Measurements from ENCODE around the gene CNTNAP2. TPM values are rescaled to one million over a fixed set of nuclear protein-coding genes. Genes with fewer than 3 reads are reported as not detected.

Gene CNTNAP2
- total RNA-seq, 1 experiment from 2014 or later, result 60.0 TPM

DNA sequence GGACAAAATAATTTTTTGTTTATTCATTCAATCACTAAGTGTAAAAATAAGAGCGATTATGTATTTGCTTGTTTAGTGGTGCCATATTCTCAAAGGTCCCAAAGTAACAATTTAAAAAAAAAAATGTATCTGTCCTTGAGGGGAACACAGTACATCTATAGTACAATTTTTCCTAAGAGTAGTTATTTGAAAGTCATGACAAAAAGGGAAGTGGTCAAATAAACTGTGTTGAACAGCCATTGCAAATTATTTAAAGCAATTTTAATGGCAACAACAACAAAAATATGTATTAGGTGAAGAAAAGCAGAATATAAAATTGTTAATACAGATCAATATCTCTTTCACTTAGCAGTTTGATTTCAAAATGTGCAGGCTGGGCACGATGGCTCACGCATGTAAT is 943.5 kb downstream of the CNTNAP2 start:
- TF ChIP-seq, protein P1, sequence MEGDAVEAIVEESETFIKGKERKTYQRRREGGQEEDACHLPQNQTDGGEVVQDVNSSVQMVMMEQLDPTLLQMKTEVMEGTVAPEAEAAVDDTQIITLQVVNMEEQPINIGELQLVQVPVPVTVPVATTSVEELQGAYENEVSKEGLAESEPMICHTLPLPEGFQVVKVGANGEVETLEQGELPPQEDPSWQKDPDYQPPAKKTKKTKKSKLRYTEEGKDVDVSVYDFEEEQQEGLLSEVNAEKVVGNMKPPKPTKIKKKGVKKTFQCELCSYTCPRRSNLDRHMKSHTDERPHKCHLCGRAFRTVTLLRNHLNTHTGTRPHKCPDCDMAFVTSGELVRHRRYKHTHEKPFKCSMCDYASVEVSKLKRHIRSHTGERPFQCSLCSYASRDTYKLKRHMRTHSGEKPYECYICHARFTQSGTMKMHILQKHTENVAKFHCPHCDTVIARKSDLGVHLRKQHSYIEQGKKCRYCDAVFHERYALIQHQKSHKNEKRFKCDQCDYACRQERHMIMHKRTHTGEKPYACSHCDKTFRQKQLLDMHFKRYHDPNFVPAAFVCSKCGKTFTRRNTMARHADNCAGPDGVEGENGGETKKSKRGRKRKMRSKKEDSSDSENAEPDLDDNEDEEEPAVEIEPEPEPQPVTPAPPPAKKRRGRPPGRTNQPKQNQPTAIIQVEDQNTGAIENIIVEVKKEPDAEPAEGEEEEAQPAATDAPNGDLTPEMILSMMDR (conservative IDR thresholded peaks at IDR 0.05; ENCODE audit: low read depth, low read length), result no peak
- no peak for TF ChIP-seq EZH2 (IDR thresholded peaks at IDR 0.05; ENCODE audit: borderline replicate concordance, low read depth, low read length, poor library complexity, severe bottlenecking)
- H3K9me3 ChIP-seq (ENCODE audit: low read depth, low read length, poor library complexity, severe bottlenecking), result no peaks in the 10 kb centered on the region
- no peak overlapping the region for H3K27ac ChIP-seq (ENCODE audit: low read depth, low read length, poor library complexity, severe bottlenecking)
- intact Hi-C loops (cut with micrococcal nuclease; ENCODE audit: unreplicated experiment), result no loop called here
- ChIA-PET POLR2A (ENCODE audit: low non-redundant PET) (no interaction called here), CTCF (no interaction called here)
- no peaks in the 10 kb centered on the region for H3K4me1 ChIP-seq (ENCODE audit: insufficient read depth, low read length, poor library complexity, severe bottlenecking)
- no TSS peak for BruUV-seq (replicated peaks)
- DNase-seq (ENCODE audit: low spot score), result no peak
- no peak overlapping the region for H3K4me3 ChIP-seq (ENCODE audit: low read depth, low read length, poor library complexity, severe bottlenecking)
- H3K27me3 ChIP-seq (replicated peaks; ENCODE audit: insufficient read depth, low read depth, low read length, poor library complexity), result no peaks in the 10 kb centered on the region
- H3K36me3 ChIP-seq (ENCODE audit: insufficient read depth, low read length, poor library complexity, severe bottlenecking), result no peaks in the 10 kb centered on the region

DNA sequence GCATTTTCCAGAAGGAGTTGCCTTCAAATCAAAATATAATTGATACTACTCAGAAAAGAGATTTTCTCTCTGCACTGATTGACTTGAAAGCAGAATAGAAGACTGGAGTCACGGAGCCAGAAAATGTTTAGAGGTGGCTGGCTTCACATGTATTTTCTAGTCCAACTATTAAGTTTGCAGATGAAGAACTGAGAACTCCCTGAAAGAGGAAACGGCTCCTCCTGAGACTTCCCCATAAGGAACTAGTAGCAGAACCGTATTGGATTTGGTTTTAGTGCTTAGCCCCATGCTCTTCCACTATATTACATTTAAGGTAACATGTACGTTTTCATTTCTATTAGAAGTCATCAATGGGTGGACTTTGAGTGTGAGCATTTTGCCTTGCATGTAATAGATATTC is 946.3 kb downstream of the CNTNAP2 start:
- Histone ChIP-seq H3K27ac (ENCODE audit: low read depth, low read length, poor library complexity, severe bottlenecking) (no peak overlapping the region), H3K9me3 (ENCODE audit: low read depth, low read length, poor library complexity, severe bottlenecking) (no peaks in the 10 kb centered on the region), H3K4me3 (ENCODE audit: low read depth, low read length, poor library complexity, severe bottlenecking) (no peak overlapping the region), H3K4me1 (ENCODE audit: insufficient read depth, low read length, poor library complexity, severe bottlenecking) (no peaks in the 10 kb centered on the region), H3K27me3 (replicated peaks; ENCODE audit: insufficient read depth, low read depth, low read length, poor library complexity) (no peaks in the 10 kb centered on the region), H3K36me3 (ENCODE audit: insufficient read depth, low read length, poor library complexity, severe bottlenecking) (no peaks in the 10 kb centered on the region)
- CTCF ChIA-PET, result no interaction called here
- no peak for DNase-seq (ENCODE audit: low spot score)
- TF ChIP-seq EZH2 (IDR thresholded peaks at IDR 0.05; ENCODE audit: borderline replicate concordance, low read depth, low read length, poor library complexity, severe bottlenecking), result no peak
- TF ChIP-seq, protein P1 (conservative IDR thresholded peaks at IDR 0.05; ENCODE audit: low read depth, low read length), result no peak
- intact Hi-C loops (cut with micrococcal nuclease; ENCODE audit: unreplicated experiment), result no loop called here
- no TSS peak for BruUV-seq (replicated peaks)
- POLR2A ChIA-PET (ENCODE audit: low non-redundant PET), result no interaction called here

DNA sequence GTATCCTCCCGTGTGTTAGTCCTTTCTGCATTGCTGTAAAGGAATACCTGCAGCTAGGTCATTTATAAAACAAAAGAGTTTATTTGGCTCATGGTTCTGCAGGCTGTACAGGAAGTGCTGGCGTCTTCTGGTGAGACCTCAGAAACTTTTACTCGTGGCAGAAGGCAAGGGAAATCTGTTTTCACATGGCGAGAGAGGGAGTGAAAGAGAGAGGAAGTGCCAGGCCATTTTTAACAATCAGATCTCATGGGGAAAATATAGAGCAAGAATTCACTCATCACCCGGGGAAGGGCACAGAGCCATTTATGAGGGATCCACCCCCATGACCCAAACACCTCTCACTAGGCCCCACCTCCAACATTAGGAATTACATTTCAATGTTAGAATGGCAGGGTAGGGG is 952.2 kb downstream of the CNTNAP2 start:
- H3K27ac ChIP-seq (ENCODE audit: low read depth, low read length, poor library complexity, severe bottlenecking), result no peak overlapping the region
- H3K4me1 ChIP-seq (ENCODE audit: insufficient read depth, low read length, poor library complexity, severe bottlenecking), result no peaks in the 10 kb centered on the region
- TF ChIP-seq EZH2 (IDR thresholded peaks at IDR 0.05; ENCODE audit: borderline replicate concordance, low read depth, low read length, poor library complexity, severe bottlenecking), result no peak
- TF ChIP-seq, protein P1 (conservative IDR thresholded peaks at IDR 0.05; ENCODE audit: low read depth, low read length), result no peak
- H3K9me3 ChIP-seq (ENCODE audit: low read depth, low read length, poor library complexity, severe bottlenecking), result no peaks in the 10 kb centered on the region
- no peak for DNase-seq (ENCODE audit: low spot score)
- intact Hi-C loops (cut with micrococcal nuclease; ENCODE audit: unreplicated experiment), result no loop called here
- H3K36me3 ChIP-seq (ENCODE audit: insufficient read depth, low read length, poor library complexity, severe bottlenecking), result no peaks in the 10 kb centered on the region
- no peak overlapping the region for H3K4me3 ChIP-seq (ENCODE audit: low read depth, low read length, poor library complexity, severe bottlenecking)
- BruUV-seq (replicated peaks), result no TSS peak
- POLR2A ChIA-PET (ENCODE audit: low non-redundant PET), result no interaction called here
- no peaks in the 10 kb centered on the region for H3K27me3 ChIP-seq (replicated peaks; ENCODE audit: insufficient read depth, low read depth, low read length, poor library complexity)
- CTCF ChIA-PET, result no interaction called here
